Naive thymus-derived CD8-positive, alpha-beta T cell (primary cell): ENCODE results near the gene NSUN2. TPM values are rescaled to one million over a fixed set of nuclear protein-coding genes. Genes with fewer than 3 reads are reported as not detected.

Experiments used
- ATAC-seq, 2 donors: fragments of 150-1000 bp; cut with Tn5 transposase in 1 of 2; sonication (Bioruptor Pico), chemical (Tn5 transposase) in 1 of 2; 1 replicate in 1 of 2; 2 replicates in 1 of 2; pipeline ENCODE4 v1.10.0; 2021; ENCODE audit warnings: mild to moderate bottlenecking in 2 of 2, moderate library complexity in 2 of 2
- POLR2A ChIA-PET: fragments of 350-600 bp; sonication (Branson Sonifier 250); formaldehyde crosslinking; loops from one replicate; lab custom pipeline; 2021; ENCODE audit warnings: antibody characterized with exemption; lab: Charles Lee
- DNase-seq, 10 donors: peaks; one replicate each; pipeline versions ENCODE4 v3.0.0 to v3.0.0-alpha.2; 2020 to 2022
- H3K27ac Mint-ChIP-seq, 10 donors: one replicate each; pipeline ENCODE4 v1.8.0; 2020 to 2022; ENCODE audit warnings: mild to moderate bottlenecking in 10 of 10, mixed read lengths in 10 of 10, moderate library complexity in 4 of 10, inconsistent platforms in 1 of 10
- H3K27me3 Mint-ChIP-seq, 5 donors: one replicate each; pipeline ENCODE4 v1.8.0; 2021 to 2022; ENCODE audit warnings: mixed read lengths in 5 of 5
- H3K36me3 Mint-ChIP-seq, 3 donors: one replicate each; pipeline ENCODE4 v1.8.0; 2020 to 2022; ENCODE audit warnings: mixed read lengths in 3 of 3, mild to moderate bottlenecking in 2 of 3, inconsistent platforms in 1 of 3
- H3K4me1 Mint-ChIP-seq, 4 donors: one replicate each; pipeline ENCODE4 v1.8.0; 2021 to 2022; ENCODE audit warnings: mixed read lengths in 4 of 4
- H3K4me3 Mint-ChIP-seq, 10 donors: one replicate each; pipeline ENCODE4 v1.8.0; 2020 to 2022; ENCODE audit warnings: mild to moderate bottlenecking in 10 of 10, mixed read lengths in 10 of 10, moderate library complexity in 6 of 10, inconsistent platforms in 1 of 10
- H3K9me3 Mint-ChIP-seq, 9 donors: one replicate each; pipeline ENCODE4 v1.8.0; 2020 to 2022; ENCODE audit warnings: mixed read lengths in 9 of 9, mild to moderate bottlenecking in 3 of 9, inconsistent platforms in 1 of 9, moderate library complexity in 1 of 9
- polyA plus RNA-seq, 3 donors: library from polyadenylated mRNA; unstranded; fragments of 300-500 nt; fragmentation: Illumina TruSeq; gene quantifications; one replicate each; pipeline ENCODE4 v1.2.3, GENCODE V29; 2021
- total RNA-seq, 8 experiments: library from RNA in 2 of 8; stranded (reverse) in 2 of 8; gene quantifications; one replicate each; pipeline ENCODE4 v1.2.3 and lab custom pipeline; 2021 to 2026

Gene NSUN2
- total and polyA plus RNA-seq, 5 experiments from 2014 or later = 18.3 to 86.5 (median 48.7) TPM

- no peak for ATAC-seq
- Mint-ChIP-seq H3K27me3 (peaks cover 9 to 42% (median 17%) of the 10 kb centered on the region in 5 donors), H3K4me1 (peaks cover 0 to 2% (median 0%) of the 10 kb centered on the region in 4 donors), H3K27ac (no peak overlapping the region), H3K9me3 (peaks cover 0 to 7% (median 0%) of the 10 kb centered on the region in 9 donors), H3K36me3 (no peaks in the 10 kb centered on the region), H3K4me3 (no peak overlapping the region)
- POLR2A ChIA-PET = no interaction called here
- DNase-seq = no peak
Measured at GRCh38 chr5:6557807-6558575, 74.9 kb downstream of the NSUN2 start.

- Mint-ChIP-seq H3K9me3 (peaks cover 0 to 7% (median 0%) of the 10 kb centered on the region in 9 donors), H3K4me1 (peaks cover 0 to 2% (median 0%) of the 10 kb centered on the region in 4 donors), H3K27ac (no peak overlapping the region), H3K27me3 (peaks cover 9 to 42% (median 23%) of the 10 kb centered on the region in 5 donors), H3K36me3 (no peaks in the 10 kb centered on the region), H3K4me3 (no peak overlapping the region)
- ATAC-seq (no peak), DNase-seq (no peak)
- POLR2A ChIA-PET = no interaction called here
Measured at GRCh38 chr5:6556802-6557102, 76.1 kb downstream of the NSUN2 start.

DNA sequence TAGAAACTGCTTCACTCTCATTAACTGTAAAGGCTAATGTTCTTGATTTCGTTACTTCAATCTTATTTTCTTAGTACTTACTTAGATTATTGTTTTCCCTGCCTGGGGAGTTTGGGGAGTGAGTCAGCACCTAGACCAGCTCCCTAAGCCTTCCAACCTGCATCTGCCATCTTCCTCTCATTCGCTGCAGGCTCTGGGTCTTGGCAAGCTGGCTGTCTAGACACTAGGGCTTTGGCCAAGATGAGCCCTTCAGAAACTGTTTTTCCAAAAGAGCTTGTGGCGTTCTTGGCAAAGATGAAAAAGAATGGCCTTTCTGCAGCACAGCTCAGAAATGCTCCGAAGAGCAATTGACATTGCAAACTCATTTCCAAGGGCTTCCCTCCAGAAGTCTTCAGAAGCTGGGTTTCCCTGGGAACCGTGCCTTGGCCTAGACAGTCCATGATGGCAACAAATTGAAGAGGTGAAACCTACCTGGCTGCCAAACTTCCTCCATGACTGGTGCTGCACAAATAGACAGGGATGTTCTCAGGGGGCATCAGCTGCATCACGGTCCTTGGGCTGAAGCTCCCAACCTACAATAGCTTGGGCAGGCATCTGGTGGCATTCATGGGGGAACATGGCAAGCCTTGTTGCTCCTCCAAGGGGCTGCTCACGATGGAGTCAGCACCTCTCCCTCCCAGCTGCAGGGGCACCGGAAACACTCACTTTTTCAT is 76.6 kb downstream of the NSUN2 start:
- peaks cover 0 to 2% (median 0%) of the 10 kb centered on the region in 4 donors for H3K4me1 Mint-ChIP-seq

GRCh38 chr5:6554812-6555211 is 78.0 kb downstream of the NSUN2 start:
- Mint-ChIP-seq H3K27ac (no peak overlapping the region), H3K4me3 (no peak overlapping the region), H3K27me3 (peaks cover 9 to 42% (median 24%) of the 10 kb centered on the region in 5 donors), H3K9me3 (peaks cover 0 to 3% (median 0%) of the 10 kb centered on the region in 9 donors), H3K4me1 (peaks cover 0 to 2% (median 0%) of the 10 kb centered on the region in 4 donors), H3K36me3 (no peaks in the 10 kb centered on the region)
- no peak for DNase-seq
- POLR2A ChIA-PET = interaction anchor here (0.6 to 0.7 kb wide), 2 partner anchors 91 to 117 kb away, joined by 3 to 5 read pairs; no protein-coding TSS in a partner anchor
- ATAC-seq = no peak

More for the DNA sequence above, 76.6 kb downstream of the NSUN2 start:
- Mint-ChIP-seq H3K9me3 (peaks cover 0 to 7% (median 0%) of the 10 kb centered on the region in 9 donors), H3K27me3 (peaks cover 9 to 42% (median 24%) of the 10 kb centered on the region in 5 donors), H3K27ac (no peak overlapping the region), H3K4me3 (no peak overlapping the region), H3K36me3 (no peaks in the 10 kb centered on the region)
- DNase-seq (no peak), ATAC-seq (no peak)
- POLR2A ChIA-PET = no interaction called here

DNA sequence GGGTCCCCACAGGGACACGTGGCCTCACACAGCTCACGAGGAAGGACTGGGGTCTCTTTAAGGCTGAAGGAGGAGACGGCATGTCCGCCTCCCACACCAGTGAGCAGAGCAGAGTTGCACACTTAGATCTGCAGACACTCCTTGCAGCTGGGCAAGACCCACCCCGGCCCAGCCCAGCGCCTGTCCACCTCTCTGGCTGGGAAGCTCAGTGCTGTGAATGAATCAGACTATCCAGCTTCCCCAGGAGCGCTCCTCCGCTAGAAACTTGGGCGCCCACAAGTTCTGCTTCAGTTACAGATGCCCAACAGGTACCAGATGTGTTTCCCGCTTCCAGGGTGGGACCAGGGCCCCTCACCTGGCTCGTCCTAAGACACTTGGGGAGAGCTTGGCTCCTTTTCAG is 78.9 kb downstream of the NSUN2 start:
- Mint-ChIP-seq H3K36me3 (no peaks in the 10 kb centered on the region), H3K9me3 (peaks cover 0 to 3% (median 0%) of the 10 kb centered on the region in 9 donors), H3K4me3 (no peak overlapping the region), H3K27ac (no peak overlapping the region), H3K27me3 (peaks cover 9 to 42% (median 24%) of the 10 kb centered on the region in 5 donors), H3K4me1 (peaks cover 0 to 2% (median 0%) of the 10 kb centered on the region in 4 donors)
- ATAC-seq (no peak), DNase-seq (no peak)
- POLR2A ChIA-PET = interaction anchor here (0.7 kb wide), 1 partner anchor 90 kb away, joined by 5 read pairs; no protein-coding TSS in a partner anchor

DNA sequence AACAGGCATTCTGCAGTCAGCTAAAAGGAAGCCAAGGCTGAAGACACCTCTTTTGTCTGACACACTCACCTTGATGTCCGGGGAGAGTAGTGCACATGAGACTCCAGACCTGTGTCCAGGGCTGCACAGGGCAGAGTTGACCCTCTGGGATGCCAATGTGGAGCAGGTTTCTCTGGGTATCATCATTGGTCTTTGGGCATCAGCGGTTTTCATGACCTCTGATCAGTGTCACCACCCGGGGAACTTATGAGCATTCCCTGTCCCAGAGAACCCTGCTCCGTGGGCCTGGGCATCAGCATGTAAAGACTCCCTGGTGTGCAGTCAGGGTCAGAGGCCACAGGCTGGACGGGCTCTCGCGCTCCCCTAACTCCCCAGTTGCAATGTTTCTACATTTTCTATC is 80.2 kb downstream of the NSUN2 start:
- Mint-ChIP-seq H3K36me3 (no peaks in the 10 kb centered on the region), H3K4me3 (no peak overlapping the region), H3K9me3 (no peaks in the 10 kb centered on the region), H3K27ac (no peak overlapping the region), H3K4me1 (peaks cover 0 to 2% (median 0%) of the 10 kb centered on the region in 4 donors), H3K27me3 (peaks cover 9 to 34% (median 21%) of the 10 kb centered on the region in 5 donors)
- no peak for ATAC-seq
- POLR2A ChIA-PET = no interaction called here
- no peak for DNase-seq

DNA sequence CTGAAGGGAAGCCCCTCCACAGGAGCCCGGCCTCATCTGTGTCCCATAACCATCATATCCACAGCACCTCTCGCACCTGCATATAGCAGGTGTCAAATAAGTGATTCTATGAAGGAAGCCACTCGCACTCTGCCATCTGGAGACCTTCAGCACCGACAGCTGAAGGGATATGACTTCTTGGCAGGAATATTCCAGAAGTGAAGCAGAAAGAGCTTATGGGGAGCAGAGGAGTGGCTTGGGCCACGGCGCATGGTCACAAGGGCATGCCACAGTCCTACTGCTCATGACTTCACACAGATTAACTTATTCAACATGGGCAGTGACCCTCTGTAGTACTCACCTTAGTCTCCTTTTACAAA is 80.9 kb downstream of the NSUN2 start:
- POLR2A ChIA-PET = no interaction called here
- DNase-seq = no peak
- no peak overlapping the region for H3K4me3 Mint-ChIP-seq

GRCh38 chr5:6551287-6551954 is 81.4 kb downstream of the NSUN2 start:
- ATAC-seq = no peak
- Mint-ChIP-seq H3K9me3 (no peaks in the 10 kb centered on the region), H3K27me3 (peaks cover 6 to 36% (median 16%) of the 10 kb centered on the region in 5 donors), H3K4me3 (no peak overlapping the region), H3K36me3 (no peaks in the 10 kb centered on the region), H3K27ac (no peak overlapping the region), H3K4me1 (no peaks in the 10 kb centered on the region)
- DNase-seq = no peak
- POLR2A ChIA-PET = no interaction called here

More for the DNA sequence above, 80.9 kb downstream of the NSUN2 start:
- no peak for ATAC-seq
- no peaks in the 10 kb centered on the region for H3K9me3 Mint-ChIP-seq
- no peaks in the 10 kb centered on the region for H3K36me3 Mint-ChIP-seq
- H3K4me1 Mint-ChIP-seq = peaks cover 0 to 2% (median 0%) of the 10 kb centered on the region in 4 donors
- H3K27ac Mint-ChIP-seq = no peak overlapping the region
- peaks cover 9 to 37% (median 20%) of the 10 kb centered on the region in 5 donors for H3K27me3 Mint-ChIP-seq

DNA sequence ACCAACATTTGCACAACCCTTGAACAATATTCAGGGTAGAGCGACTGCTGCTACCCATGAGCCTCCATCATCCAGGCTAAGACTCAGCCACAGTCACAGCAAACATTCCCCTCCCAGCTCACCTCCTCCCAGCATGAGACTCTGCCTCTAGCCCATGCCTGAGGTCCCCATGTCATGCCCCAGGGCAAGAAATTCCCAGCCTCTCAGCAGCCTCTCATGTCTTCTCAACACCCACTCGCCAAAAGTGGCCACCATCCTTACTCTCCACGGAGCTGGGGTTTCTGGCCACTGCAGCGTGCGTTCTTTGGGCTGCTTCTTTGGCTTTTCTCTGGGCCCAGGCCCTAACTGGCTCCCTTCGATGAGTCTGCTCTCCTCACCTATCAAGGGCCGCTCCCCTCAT is 82.2 kb downstream of the NSUN2 start:
- Mint-ChIP-seq H3K36me3 (no peaks in the 10 kb centered on the region), H3K4me1 (no peaks in the 10 kb centered on the region), H3K27me3 (peaks cover 4 to 31% (median 13%) of the 10 kb centered on the region in 5 donors), H3K4me3 (no peak overlapping the region), H3K9me3 (no peaks in the 10 kb centered on the region), H3K27ac (no peak overlapping the region)
- POLR2A ChIA-PET = no interaction called here
- no peak for ATAC-seq
- DNase-seq = no peak

Other genes starting within 250 kb of the NSUN2 start
- gene UBE2QL1, start 184.2 kb downstream of the NSUN2 start, total RNA-seq = not detected
- gene UBE2QL1, start 184.2 kb downstream of the NSUN2 start, polyA plus RNA-seq = not detected
- gene SRD5A1, start 396 bp upstream of the NSUN2 start, total RNA-seq = 1 to 10 TPM; 9.0 to 9.4 TPM
- 1 to 10 TPM; 4.3 to 6.8 (median 4.4) TPM for gene SRD5A1, start 396 bp upstream of the NSUN2 start, polyA plus RNA-seq
- 10 to 100 TPM; 49.6 to 53.7 TPM for gene TENT4A, start 80.4 kb upstream of the NSUN2 start, total RNA-seq
- 1 to 10 TPM in 1 of 3 donors, under 1 TPM in 2; 0.72 to 1.2 (median 0.84) TPM for gene TENT4A, start 80.4 kb upstream of the NSUN2 start, polyA plus RNA-seq